ENCODE measurements around the gene TCTN1. TPM values are rescaled to one million over a fixed set of nuclear protein-coding genes. Genes with fewer than 3 reads are reported as not detected.
"Not testable (repeated sequence)": the region's sequence is repeated elsewhere in the genome, so short reads cannot be mapped to it uniquely, and the experiment has no call there.

Gene TCTN1
- total RNA-seq, 1 donor from 2014 or later, result 24.4 TPM

DNA sequence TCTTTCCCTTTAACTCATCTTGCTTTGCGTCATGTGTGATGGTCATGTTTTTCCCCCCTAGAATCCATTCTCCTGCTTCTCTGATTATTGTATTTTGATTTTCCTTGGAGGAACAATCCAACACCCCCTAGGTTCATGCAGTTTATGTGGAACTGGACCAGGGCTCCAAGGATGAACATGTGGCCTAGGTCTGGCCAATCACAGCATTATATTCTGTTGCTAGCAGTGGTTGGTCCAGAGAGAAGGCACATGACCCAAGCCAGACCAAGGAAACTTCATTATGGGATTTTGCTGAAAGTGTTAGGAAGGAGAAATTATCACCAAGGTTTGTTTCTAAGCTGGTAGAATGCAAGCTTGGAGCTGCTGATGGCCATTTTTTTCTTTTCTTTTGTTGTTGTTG, 23.9 kb upstream of the TCTN1 start:
- H3K4me1 Mint-ChIP-seq (ENCODE audit: unreplicated experiment), result peaks cover 9% of the 10 kb centered on the region
- no peak overlapping the region for H3K4me3 Mint-ChIP-seq (ENCODE audit: unreplicated experiment)
- no peaks in the 10 kb centered on the region for H3K9me3 Mint-ChIP-seq (ENCODE audit: unreplicated experiment)
- TF ChIP-seq, protein P1, sequence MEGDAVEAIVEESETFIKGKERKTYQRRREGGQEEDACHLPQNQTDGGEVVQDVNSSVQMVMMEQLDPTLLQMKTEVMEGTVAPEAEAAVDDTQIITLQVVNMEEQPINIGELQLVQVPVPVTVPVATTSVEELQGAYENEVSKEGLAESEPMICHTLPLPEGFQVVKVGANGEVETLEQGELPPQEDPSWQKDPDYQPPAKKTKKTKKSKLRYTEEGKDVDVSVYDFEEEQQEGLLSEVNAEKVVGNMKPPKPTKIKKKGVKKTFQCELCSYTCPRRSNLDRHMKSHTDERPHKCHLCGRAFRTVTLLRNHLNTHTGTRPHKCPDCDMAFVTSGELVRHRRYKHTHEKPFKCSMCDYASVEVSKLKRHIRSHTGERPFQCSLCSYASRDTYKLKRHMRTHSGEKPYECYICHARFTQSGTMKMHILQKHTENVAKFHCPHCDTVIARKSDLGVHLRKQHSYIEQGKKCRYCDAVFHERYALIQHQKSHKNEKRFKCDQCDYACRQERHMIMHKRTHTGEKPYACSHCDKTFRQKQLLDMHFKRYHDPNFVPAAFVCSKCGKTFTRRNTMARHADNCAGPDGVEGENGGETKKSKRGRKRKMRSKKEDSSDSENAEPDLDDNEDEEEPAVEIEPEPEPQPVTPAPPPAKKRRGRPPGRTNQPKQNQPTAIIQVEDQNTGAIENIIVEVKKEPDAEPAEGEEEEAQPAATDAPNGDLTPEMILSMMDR (IDR thresholded peaks at IDR 0.05; ENCODE audit: unreplicated experiment), result no peak
- H3K36me3 Mint-ChIP-seq (ENCODE audit: low read depth, unreplicated experiment), result no peaks in the 10 kb centered on the region
- H3K27ac Mint-ChIP-seq (ENCODE audit: unreplicated experiment), result no peak overlapping the region
- no peak for DNase-seq (ENCODE audit: low spot score)
- H3K27me3 Mint-ChIP-seq (ENCODE audit: unreplicated experiment), result no peaks in the 10 kb centered on the region

DNA sequence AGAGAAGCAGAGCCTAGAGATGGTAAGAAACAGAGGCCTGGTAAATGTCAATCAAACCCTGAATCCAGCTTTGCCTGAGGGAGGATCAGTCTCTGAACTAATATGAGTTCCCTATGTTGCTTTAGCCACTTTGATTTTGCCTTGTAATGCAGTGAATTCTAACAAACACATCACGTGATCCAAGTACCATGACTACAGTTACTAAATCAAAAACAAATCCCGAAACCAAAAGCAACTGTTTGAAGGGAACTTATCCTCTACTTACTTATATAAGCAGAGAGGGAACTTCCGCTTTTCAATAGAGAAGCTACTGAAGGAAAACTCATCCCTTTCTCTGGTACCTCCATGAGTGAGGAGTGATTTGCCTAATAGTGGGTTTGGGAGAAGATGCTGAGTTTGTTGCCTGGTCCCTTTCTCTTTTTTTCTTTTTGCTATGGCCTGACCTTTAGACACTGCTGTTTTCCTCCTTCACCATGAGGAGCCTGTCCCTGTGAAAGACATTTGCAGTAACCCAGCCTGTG, 23.1 kb upstream of the TCTN1 start:
- peaks cover 1% of the 10 kb centered on the region for H3K4me1 Mint-ChIP-seq (ENCODE audit: unreplicated experiment)
- TF ChIP-seq, protein P1 (IDR thresholded peaks at IDR 0.05; ENCODE audit: unreplicated experiment), result no peak
- no peak overlapping the region for H3K4me3 Mint-ChIP-seq (ENCODE audit: unreplicated experiment)
- H3K36me3 Mint-ChIP-seq (ENCODE audit: low read depth, unreplicated experiment), result no peaks in the 10 kb centered on the region
- no peaks in the 10 kb centered on the region for H3K9me3 Mint-ChIP-seq (ENCODE audit: unreplicated experiment)
- H3K27me3 Mint-ChIP-seq (ENCODE audit: unreplicated experiment), result no peaks in the 10 kb centered on the region
- H3K27ac Mint-ChIP-seq (ENCODE audit: unreplicated experiment), result no peak overlapping the region
- no peak for DNase-seq (ENCODE audit: low spot score)

DNA sequence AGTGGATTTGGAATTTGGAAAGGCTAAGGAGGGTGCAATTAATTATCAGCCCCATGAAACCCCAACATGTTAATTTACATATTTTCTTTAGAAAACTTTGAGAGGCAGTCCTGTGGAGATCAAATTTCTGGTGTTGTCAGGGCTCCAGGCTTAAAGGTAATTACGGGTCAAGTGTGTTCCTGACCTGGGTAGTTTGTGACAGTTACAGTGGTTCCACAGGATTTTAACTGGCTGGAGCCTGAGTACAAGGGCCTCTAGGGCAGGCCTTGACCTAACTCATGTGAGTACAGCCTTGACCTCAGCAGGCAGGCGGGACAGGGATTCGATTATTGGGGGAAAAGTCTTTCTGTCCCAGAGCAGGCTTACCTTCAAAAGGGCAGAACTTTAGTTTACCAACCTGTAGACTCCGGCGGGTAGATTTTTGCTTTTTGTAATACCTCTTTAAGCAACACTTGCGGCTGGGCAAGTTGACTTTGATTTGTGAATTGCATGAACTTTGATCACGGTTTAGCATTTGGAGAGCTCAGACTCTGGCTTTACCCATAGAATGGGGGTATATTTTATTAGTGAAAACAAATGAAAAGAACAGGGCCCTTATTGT, 22.4 kb upstream of the TCTN1 start:
- no peak for DNase-seq (ENCODE audit: low spot score)
- Mint-ChIP-seq H3K27me3 (ENCODE audit: unreplicated experiment) (no peaks in the 10 kb centered on the region), H3K4me1 (ENCODE audit: unreplicated experiment) (no peaks in the 10 kb centered on the region), H3K4me3 (ENCODE audit: unreplicated experiment) (no peak overlapping the region), H3K9me3 (ENCODE audit: unreplicated experiment) (no peaks in the 10 kb centered on the region), H3K36me3 (ENCODE audit: low read depth, unreplicated experiment) (no peaks in the 10 kb centered on the region), H3K27ac (ENCODE audit: unreplicated experiment) (no peak overlapping the region)
- TF ChIP-seq, protein P1 (IDR thresholded peaks at IDR 0.05; ENCODE audit: unreplicated experiment), result no peak

DNA sequence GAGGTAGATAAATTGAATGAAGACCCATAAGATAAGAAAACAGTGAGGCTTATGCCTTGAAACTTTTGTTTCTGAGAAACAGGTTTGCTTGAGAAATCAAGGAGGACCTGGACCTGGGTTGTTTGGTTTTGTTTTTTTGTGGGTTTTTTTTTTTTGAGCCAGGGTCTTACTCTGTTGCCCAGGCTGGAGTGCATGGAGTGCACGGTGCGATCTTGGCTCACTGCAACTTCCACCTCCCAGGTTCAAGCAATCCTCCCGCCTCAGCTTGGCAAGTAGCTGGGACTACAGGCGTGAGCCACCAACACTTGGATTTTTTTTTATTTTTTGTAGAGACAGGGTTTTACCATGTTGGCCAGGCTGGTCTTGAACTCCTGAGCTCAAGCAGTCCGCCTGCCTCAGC, 21.9 kb upstream of the TCTN1 start:
- no peaks in the 10 kb centered on the region for H3K27me3 Mint-ChIP-seq (ENCODE audit: unreplicated experiment)
- no peaks in the 10 kb centered on the region for H3K36me3 Mint-ChIP-seq (ENCODE audit: low read depth, unreplicated experiment)
- DNase-seq (ENCODE audit: low spot score), result no peak
- H3K9me3 Mint-ChIP-seq (ENCODE audit: unreplicated experiment), result no peaks in the 10 kb centered on the region
- H3K4me3 Mint-ChIP-seq (ENCODE audit: unreplicated experiment), result no peak overlapping the region
- H3K27ac Mint-ChIP-seq (ENCODE audit: unreplicated experiment), result no peak overlapping the region
- TF ChIP-seq, protein P1 (IDR thresholded peaks at IDR 0.05; ENCODE audit: unreplicated experiment), result no peak
- no peaks in the 10 kb centered on the region for H3K4me1 Mint-ChIP-seq (ENCODE audit: unreplicated experiment)

DNA sequence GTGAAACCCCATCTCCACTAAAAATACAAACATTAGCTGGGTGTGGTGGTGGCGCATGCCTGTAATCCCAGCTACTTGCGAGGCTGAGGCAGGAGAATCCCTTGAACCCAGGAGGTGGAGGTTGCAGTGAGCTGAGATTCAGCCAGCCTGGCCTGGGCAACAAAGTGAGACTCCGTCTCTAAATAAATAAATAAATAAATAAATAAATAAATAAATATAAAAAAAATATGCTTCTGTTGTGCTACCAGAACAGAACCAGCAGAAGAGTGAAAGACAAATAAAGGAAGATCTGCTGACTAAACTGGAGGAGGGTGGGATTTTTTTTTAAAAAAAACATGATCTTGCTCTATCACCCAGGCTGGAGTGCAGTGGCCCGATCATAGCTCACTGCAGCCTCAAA, 21.0 kb upstream of the TCTN1 start:
- not testable (repeated sequence) for H3K27me3 Mint-ChIP-seq (ENCODE audit: unreplicated experiment); DNase-seq (ENCODE audit: low spot score); H3K4me3 Mint-ChIP-seq (ENCODE audit: unreplicated experiment); H3K9me3 Mint-ChIP-seq (ENCODE audit: unreplicated experiment); H3K36me3 Mint-ChIP-seq (ENCODE audit: low read depth, unreplicated experiment); H3K27ac Mint-ChIP-seq (ENCODE audit: unreplicated experiment); H3K4me1 Mint-ChIP-seq (ENCODE audit: unreplicated experiment)

All from endothelial cell (in vitro differentiated cells).